Fibroblast of mammary gland (primary cell): ENCODE data around the gene UNC13A.

Experiments
- DNase-seq: peaks from one replicate; pipeline ENCODE4 v3.0.0-alpha.2; 2010; ENCODE audit warnings: low read depth
- H3K4me3 ChIP-seq: 2 replicates; pipeline ENCODE4 v1.5.1; 2011; ENCODE audit warnings: low read depth, mild to moderate bottlenecking, low read length, moderate library complexity; ENCODE audit not compliant: control insufficient read depth
- CTCF ChIP-seq: conservative IDR thresholded peaks from 2 replicates; pipeline ENCODE4 v1.5.1; 2011; ENCODE audit warnings: low read depth, low read length, inconsistent platforms; ENCODE audit not compliant: control insufficient read depth, insufficient read depth

UNC13A gene

GRCh38 chr19:17687141-17687856, 855 bp downstream of the UNC13A start:
- TF ChIP-seq CTCF = no peak
- no peak for DNase-seq
- H3K4me3 ChIP-seq = no peak overlapping the region

GRCh38 chr19:17686592-17687024, 1.5 kb downstream of the UNC13A start:
- no peak overlapping the region for H3K4me3 ChIP-seq
- no peak for TF ChIP-seq CTCF
- DNase-seq = no peak

- DNase-seq = peak; percentile 31
- no peak overlapping the region for H3K4me3 ChIP-seq
- no peak for TF ChIP-seq CTCF
Observed at GRCh38 chr19:17686023-17686521, 2.1 kb downstream of the UNC13A start.

- TF ChIP-seq CTCF = no peak
- no peak overlapping the region for H3K4me3 ChIP-seq
- no peak for DNase-seq
Observed at GRCh38 chr19:17685451-17686022, 2.6 kb downstream of the UNC13A start.

GRCh38 chr19:17684256-17684655, 3.9 kb downstream of the UNC13A start:
- no peak for DNase-seq
- no peak overlapping the region for H3K4me3 ChIP-seq
- TF ChIP-seq CTCF = no peak

GRCh38 chr19:17683078-17683477, 5.1 kb downstream of the UNC13A start:
- DNase-seq = no peak
- TF ChIP-seq CTCF = no peak
- H3K4me3 ChIP-seq = no peak overlapping the region

- no peak for DNase-seq
- H3K4me3 ChIP-seq = no peak overlapping the region
- no peak for TF ChIP-seq CTCF
Observed at GRCh38 chr19:17682273-17682672, 5.9 kb downstream of the UNC13A start.
